Bronchial epithelial cell (primary cell): ENCODE data around the gene PATJ. TPM values are rescaled to one million over a fixed set of nuclear protein-coding genes. Genes with fewer than 3 reads are reported as not detected.

Experiments used
- DNase-seq: peaks from one replicate; pipeline ENCODE4 v3.0.0-alpha.2; 2010; ENCODE audit warnings: low read depth
- FAIRE-seq: peaks from 2 replicates; lab custom pipeline; 2011; peaks lifted over from hg19 to GRCh38; lab: Jason Lieb, UNC
- H3K27me3 ChIP-seq: 2 replicates; pipeline ENCODE4 v1.5.1; 2011; ENCODE audit warnings: low read length; ENCODE audit not compliant: control insufficient read depth, insufficient read depth
- H3K36me3 ChIP-seq: 2 replicates; pipeline ENCODE4 v1.5.1; 2011; ENCODE audit warnings: low read length; ENCODE audit not compliant: control insufficient read depth, insufficient read depth
- H3K4me3 ChIP-seq: 2 replicates; pipeline ENCODE4 v1.5.1; 2011; ENCODE audit warnings: mild to moderate bottlenecking, low read depth, low read length, control low read depth
- CTCF ChIP-seq: IDR thresholded peaks from 2 replicates; pipeline ENCODE4 v1.5.1; 2011; ENCODE audit warnings: mild to moderate bottlenecking, moderate library complexity, low read length, control low read depth, inconsistent platforms; ENCODE audit not compliant: insufficient read depth, severe bottlenecking
- total RNA-seq: library from RNA; depleted of rRNA; stranded (reverse); fragments of >200 nt; gene quantifications from 2 replicates; pipeline ENCODE4 v1.2.1, GENCODE V29; 2014

The PATJ gene
- total RNA-seq, 1 donor from 2014 or later = 46.6 TPM

- Histone ChIP-seq H3K27me3 (no peaks in the 10 kb centered on the region), H3K36me3 (peaks cover 2% of the 10 kb centered on the region), H3K4me3 (no peak overlapping the region)
- DNase-seq (peak; percentile 30), FAIRE-seq (no peak)
- no peak for TF ChIP-seq CTCF
Measured at GRCh38 chr1:61746813-61747212, 4.5 kb downstream of the PATJ start.

- TF ChIP-seq CTCF = no peak
- FAIRE-seq (no peak), DNase-seq (no peak)
- peaks cover 2% of the 10 kb centered on the region for H3K36me3 ChIP-seq
- no peaks in the 10 kb centered on the region for H3K27me3 ChIP-seq
- no peak overlapping the region for H3K4me3 ChIP-seq
Measured at GRCh38 chr1:61748566-61748965, 6.3 kb downstream of the PATJ start.

GRCh38 chr1:61749574-61749973 is 7.3 kb downstream of the PATJ start:
- FAIRE-seq (no peak), DNase-seq (no peak)
- Histone ChIP-seq H3K27me3 (no peaks in the 10 kb centered on the region), H3K4me3 (no peak overlapping the region), H3K36me3 (peaks cover 2% of the 10 kb centered on the region)
- no peak for TF ChIP-seq CTCF

GRCh38 chr1:61752921-61753389 is 10.7 kb downstream of the PATJ start:
- Histone ChIP-seq H3K27me3 (no peaks in the 10 kb centered on the region), H3K4me3 (no peak overlapping the region), H3K36me3 (peaks cover 3% of the 10 kb centered on the region)
- FAIRE-seq = no peak
- no peak for DNase-seq
- no peak for TF ChIP-seq CTCF

GRCh38 chr1:61753998-61754508 is 11.8 kb downstream of the PATJ start:
- Histone ChIP-seq H3K4me3 (no peak overlapping the region), H3K36me3 (peaks cover 3% of the 10 kb centered on the region), H3K27me3 (no peaks in the 10 kb centered on the region)
- FAIRE-seq = no peak
- peak; percentile 49 for DNase-seq
- no peak for TF ChIP-seq CTCF

GRCh38 chr1:61754545-61754944 is 12.3 kb downstream of the PATJ start:
- TF ChIP-seq CTCF = no peak
- DNase-seq (peak; percentile 98), FAIRE-seq (no peak)
- H3K27me3 ChIP-seq = no peaks in the 10 kb centered on the region
- H3K4me3 ChIP-seq = no peak overlapping the region
- peaks cover 3% of the 10 kb centered on the region for H3K36me3 ChIP-seq
